K562 (cell line): Measurements from ENCODE around the gene LSM12. TPM values are rescaled to one million over a fixed set of nuclear protein-coding genes. Genes with fewer than 3 reads are reported as not detected.

Experiments
- ATAC-seq: fragments of 200-7000 bp; cut with Tn5 transposase; 3 replicates; pipeline ENCODE4 v1.9.1; 2020; ENCODE audit warnings: moderate library complexity
- BruUV-seq: library from RNA; stranded (reverse); fragments of 400-500 nt; replicated peaks from 2 replicates; lab custom pipeline; 2021; lab: Mats Ljungman, UMichigan
- CTCF ChIA-PET: fragments of 300-600 bp; formaldehyde crosslinking; extraction: SDS; loops from one replicate; lab custom pipeline; 2021; ENCODE audit warnings: low intra/inter-chr PET ratio; lab: Yijun Ruan, JAX
- POLR2A ChIA-PET: fragments of 300-600, 350-650 bp; sonication (Branson Sonifier 250); formaldehyde crosslinking; extraction: SDS; loops from one replicate; lab custom pipeline; 2021; ENCODE audit warnings: antibody characterized with exemption, inconsistent platforms; lab: Yijun Ruan, JAX
- DNase-seq, 4 experiments: peaks; one replicate each; pipeline versions ENCODE4 v3.0.0 to v3.0.0-alpha.2; 2011 to 2018; ENCODE audit warnings: low spot score in 3 of 4, mixed read lengths in 3 of 4; ENCODE audit errors: extremely low read depth in 1 of 4
- FAIRE-seq: peaks from 2 replicates; lab custom pipeline; 2011; peaks lifted over from hg19 to GRCh38; lab: Jason Lieb, UNC
- H2AFZ ChIP-seq: 2 replicates; pipeline ENCODE4 v1.6.0; 2011; ENCODE audit warnings: low read depth, low read length, control low read depth, inconsistent platforms
- H3K27ac ChIP-seq: fragments of 200-600 bp; 3 replicates; pipeline ENCODE4 v1.8.0; 2011; ENCODE audit warnings: low read depth, mild to moderate bottlenecking, control low read depth, inconsistent platforms, low read length, moderate library complexity, mixed read lengths; ENCODE audit errors: extremely low read depth
- H3K27me3 ChIP-seq, 2 experiments: fragments of 300-600 bp in 1 of 2; 2 replicates in 1 of 2; 3 replicates in 1 of 2; pipeline versions ENCODE4 v1.6.0 to v1.8.0; 2011; ENCODE audit warnings: inconsistent platforms in 2 of 2, low read length in 2 of 2, mild to moderate bottlenecking in 1 of 2, mixed read lengths in 1 of 2, moderate library complexity in 1 of 2; ENCODE audit not compliant: control insufficient read depth in 2 of 2, insufficient read depth in 2 of 2
- H3K36me3 ChIP-seq: fragments of 300-600 bp; 3 replicates; pipeline ENCODE4 v1.8.0; 2011; ENCODE audit warnings: mild to moderate bottlenecking, low read length, inconsistent platforms; ENCODE audit not compliant: control insufficient read depth, insufficient read depth
- H3K4me1 ChIP-seq, 2 experiments: fragments of 200-600 bp in 1 of 2; replicated peaks in 1 of 2; 2 replicates in 1 of 2; 3 replicates in 1 of 2; pipeline versions ENCODE4 v1.5.1 to v1.8.0; 2011; ENCODE audit warnings: inconsistent platforms in 2 of 2, low read length in 2 of 2, mild to moderate bottlenecking in 1 of 2, mixed read lengths in 1 of 2, moderate library complexity in 1 of 2; ENCODE audit not compliant: control insufficient read depth in 2 of 2, insufficient read depth in 2 of 2
- H3K4me2 ChIP-seq: 2 replicates; pipeline ENCODE4 v1.6.1; 2011; ENCODE audit warnings: low read length, control low read depth, inconsistent platforms, mixed read lengths; ENCODE audit not compliant: insufficient read depth
- H3K4me3 ChIP-seq: fragments of 200-600 bp; sonication (generic), shearing (Covaris generic); 2 replicates; pipeline ENCODE4 v1.5.1; 2016; ENCODE audit warnings: control low read depth, inconsistent platforms
- H3K79me2 ChIP-seq: fragments of 200-600 bp; 3 replicates; pipeline ENCODE4 v1.8.0; 2011; ENCODE audit warnings: low read length, inconsistent platforms; ENCODE audit not compliant: control insufficient read depth, insufficient read depth
- H3K9ac ChIP-seq, 2 experiments: 2 replicates each; pipeline versions ENCODE4 v1.6.0 to v1.6.1; 2011; ENCODE audit warnings: low read depth in 2 of 2, low read length in 2 of 2, control low read depth in 1 of 2, inconsistent platforms in 1 of 2, mild to moderate bottlenecking in 1 of 2, mixed read lengths in 1 of 2; ENCODE audit not compliant: insufficient read depth in 1 of 2
- H3K9me1 ChIP-seq: one replicate; pipeline ENCODE4 v1.6.0; 2011; ENCODE audit warnings: inconsistent platforms, mild to moderate bottlenecking, low read length, moderate library complexity; ENCODE audit not compliant: control insufficient read depth, insufficient read depth
- H3K9me3 ChIP-seq: replicated peaks from 2 replicates; pipeline ENCODE4 v1.5.1; 2011; ENCODE audit warnings: low read depth, low read length, inconsistent platforms; ENCODE audit not compliant: control insufficient read depth, insufficient read depth
- H4K20me1 ChIP-seq: replicated peaks from 2 replicates; pipeline ENCODE4 v1.6.1; 2011; ENCODE audit warnings: low read length, inconsistent platforms, mixed read lengths; ENCODE audit not compliant: control insufficient read depth, insufficient read depth
- CBFB ChIP-seq: sonication (generic); formaldehyde crosslinking; IDR thresholded peaks from 2 replicates; pipeline ENCODE4 v1.4.0; 2020; ENCODE audit warnings: mild to moderate bottlenecking, missing genetic modification reagents
- KDM1A ChIP-seq, 2 experiments: fragments of 450-650 bp; IDR thresholded peaks; 2 replicates each; pipeline ENCODE4 v1.6.1; 2016; ENCODE audit warnings: mild to moderate bottlenecking in 2 of 2
- TFAP4 ChIP-seq: sonication (generic); formaldehyde crosslinking; IDR thresholded peaks from 2 replicates; pipeline ENCODE4 v1.8.0; 2022; ENCODE audit warnings: missing genetic modification reagents, mild to moderate bottlenecking, moderate library complexity, borderline replicate concordance
- WGBS: fragments of 100-300 bp; shearing (Covaris generic); methylation state at CpG from one replicate; pipeline ENCODE4 v1.1.6; 2016; ENCODE audit warnings: low coverage, mixed read lengths; ENCODE audit not compliant: insufficient coverage; ENCODE audit errors: missing lambda C conversion rate; 5-methylcytosine and 5-hydroxymethylcytosine counted together
- in situ Hi-C: fragments of 300-500 bp; cut with MboI; formaldehyde crosslinking; loops from 4 replicates; pipeline ENCODE4 v1.15.0; 2018; ENCODE audit warnings: inconsistent platforms, mixed read lengths
- intact Hi-C: fragments of 100-400 bp; cut with micrococcal nuclease; formaldehyde crosslinking; loops from 2 replicates; pipeline ENCODE4 v1.14.2; 2022
- polyA plus RNA-seq, 8 experiments: library from polyadenylated mRNA; depleted of rRNA in 4 of 8; stranded (reverse) in 5 of 8; unstranded in 3 of 8; fragments of >200 nt; fragmentation: Nextera tagmentation in 2 of 8; fragmentation: Illumina TruSeq in 1 of 8; extraction: Ambion mirVana in 2 of 8; extraction: Trizol in 1 of 8; gene quantifications; 2 replicates each; pipeline versions ENCODE4 v1.2.1 to v1.2.3, GENCODE V29; 2011 to 2014; ENCODE audit warnings: inconsistent platforms in 1 of 8, missing spikeins in 1 of 8
- total RNA-seq, 7 experiments: library from RNA; depleted of rRNA in 6 of 7; stranded (reverse); fragments of >200 nt in 6 of 7; fragmentation: Illumina TruSeq in 2 of 7; extraction: Trizol in 2 of 7; gene quantifications; 2 replicates each; pipeline versions ENCODE4 v1.2.1 to v1.2.3, GENCODE V29; 2011 to 2021; ENCODE audit warnings: low replicate concordance in 1 of 7

Gene LSM12
- total and polyA plus RNA-seq, 9 of the 15 experiments (the other 6 are each of a cell fraction or from before 2014, with no cell fraction given), result 53.0 to 258 (median 89.3) TPM

GRCh38 chr17:44081681-44082080, 15.2 kb upstream of the LSM12 start:
- no peak for TF ChIP-seq CBFB
- no peak overlapping the region for H3K9ac ChIP-seq
- in situ Hi-C loops, result no loop called here
- no peaks in the 10 kb centered on the region for H4K20me1 ChIP-seq
- H3K4me3 ChIP-seq, result no peak overlapping the region
- H3K9me1 ChIP-seq, result peaks cover 4% of the 10 kb centered on the region
- H3K9me3 ChIP-seq, result no peaks in the 10 kb centered on the region
- H3K79me2 ChIP-seq, result no peaks in the 10 kb centered on the region; the same call in 2 of the 3 replicates
- FAIRE-seq (peak; percentile 55), DNase-seq (no peak), ATAC-seq (no peak)
- BruUV-seq, result no TSS peak
- intact Hi-C loops, result no loop called here
- peaks cover 12 to 40% of the 10 kb centered on the region in 2 experiments for H3K4me1 ChIP-seq
- ChIA-PET POLR2A (interaction anchor here (1.2 kb wide), 1 partner anchor 11 kb away, joined by 3 read pairs; no protein-coding TSS in a partner anchor), CTCF (no interaction called here)
- H3K27ac ChIP-seq, result no peak overlapping the region; the same call in 2 of the 3 replicates
- no peak overlapping the region for H3K4me2 ChIP-seq
- H3K36me3 ChIP-seq, result peaks cover 32% of the 10 kb centered on the region; the same call in 1 of the 3 replicates
- 84% methylated on average over 3 of the region's 3 CpGs for WGBS
- H3K27me3 ChIP-seq, result no peaks in the 10 kb centered on the region
- H2AFZ ChIP-seq, result no peak overlapping the region

- in situ Hi-C loops (no loop called here), intact Hi-C loops (no loop called here)
- H3K4me1 ChIP-seq, result peaks cover 2 to 28% of the 10 kb centered on the region in 2 experiments; a peak in 4 of 5 replicates
- no peak overlapping the region for H3K4me3 ChIP-seq
- H3K9ac ChIP-seq, result no peak overlapping the region; a peak in 1 of 4 replicates
- no peaks in the 10 kb centered on the region for H4K20me1 ChIP-seq
- no peaks in the 10 kb centered on the region for H3K27me3 ChIP-seq
- no peak overlapping the region for H3K4me2 ChIP-seq
- BruUV-seq, result no TSS peak
- POLR2A ChIA-PET, result interaction anchor here (0.8 kb wide), 1 partner anchor 14 kb away, joined by 3 read pairs; the partner anchor contains the start of gene LSM12
- CTCF ChIA-PET, result no interaction called here
- peaks cover 41% of the 10 kb centered on the region; the same call in 2 of the 3 replicates for H3K36me3 ChIP-seq
- no peaks in the 10 kb centered on the region for H3K9me1 ChIP-seq
- ATAC-seq (no peak), DNase-seq (no peak)
- H3K9me3 ChIP-seq, result no peaks in the 10 kb centered on the region
- no peak for TF ChIP-seq KDM1A (IDR thresholded peaks at IDR 0.05)
- TF ChIP-seq TFAP4 (CRISPR knock-in tag), result peak; percentile 22; the same call in 1 of the 2 replicates
- TF ChIP-seq, all 486 proteins: peak for 1
- no peak overlapping the region for H3K27ac ChIP-seq
- WGBS, result 64% methylated on average over 18 of the region's 18 CpGs
- FAIRE-seq, result no peak
- H3K79me2 ChIP-seq, result no peaks in the 10 kb centered on the region; the same call in 2 of the 3 replicates
- no peak overlapping the region for H2AFZ ChIP-seq
Observed at GRCh38 chr17:44079877-44080821, 13.7 kb upstream of the LSM12 start.
